HepG2 (cell line): ENCODE results near the gene MT1A. TPM values are rescaled to one million over a fixed set of nuclear protein-coding genes. Genes with fewer than 3 reads are reported as not detected.
A peak's percentile ranks its signal among the peaks of the same experiment; 100 is the strongest.

Experiments used
- AGO2 ChIP-seq: fragments of 200-400 bp; formaldehyde crosslinking; optimal IDR thresholded peaks from 2 replicates; pipeline ENCODE3; 2017; ENCODE audit warnings: mild to moderate bottlenecking, low read depth, low read length, moderate library complexity
- CBX1 ChIP-seq: IDR thresholded peaks from one replicate; pipeline ENCODE4 v1.6.1; 2016; ENCODE audit warnings: antibody characterized with exemption, low read depth
- DNMT3B ChIP-seq: conservative IDR thresholded peaks from 2 replicates; pipeline ENCODE4 v1.6.1; 2016; ENCODE audit warnings: missing biosample characterization, control low read depth
- FOSL1 ChIP-seq: sonication (generic); formaldehyde crosslinking; IDR thresholded peaks from 2 replicates; pipeline ENCODE4 v1.9.0; 2021; ENCODE audit warnings: missing genetic modification reagents, borderline replicate concordance
- FOXA3 ChIP-seq: IDR thresholded peaks from 2 replicates; pipeline ENCODE4 v1.6.1; 2016; ENCODE audit warnings: missing genetic modification reagents, missing compliant biosample characterization
- HDAC1 ChIP-seq: sonication (generic); formaldehyde crosslinking; IDR thresholded peaks from 2 replicates; pipeline ENCODE4 v1.5.1; 2020; ENCODE audit warnings: mild to moderate bottlenecking, missing genetic modification reagents
- ISL2 ChIP-seq: sonication (generic); formaldehyde crosslinking; IDR thresholded peaks from 2 replicates; pipeline ENCODE4 v1.5.0; 2020; ENCODE audit warnings: missing genetic modification reagents
- ISX ChIP-seq: sonication (generic); formaldehyde crosslinking; conservative IDR thresholded peaks from 2 replicates; pipeline ENCODE4 v1.5.0; 2020; ENCODE audit warnings: missing genetic modification reagents
- KDM5A ChIP-seq: fragments of 200-600 bp; sonication (generic); IDR thresholded peaks from 2 replicates; pipeline ENCODE4 v1.7.0; 2018; ENCODE audit warnings: antibody characterized with exemption, mild to moderate bottlenecking, low read length, borderline replicate concordance
- KLF6 ChIP-seq: IDR thresholded peaks from 2 replicates; pipeline ENCODE4 v1.8.0; 2016; ENCODE audit warnings: missing biosample characterization, missing genetic modification reagents
- MED8 ChIP-seq: sonication (generic); formaldehyde crosslinking; IDR thresholded peaks from 2 replicates; pipeline ENCODE4 v1.8.1; 2023; ENCODE audit warnings: mild to moderate bottlenecking, missing genetic modification reagents; ENCODE audit not compliant: insufficient replicate concordance
- NFE2 ChIP-seq: sonication (generic); formaldehyde crosslinking; IDR thresholded peaks from 2 replicates; pipeline ENCODE4 v1.4.0; 2020; ENCODE audit warnings: missing genetic modification reagents
- NFRKB ChIP-seq: fragments of 450-650 bp; IDR thresholded peaks from 2 replicates; pipeline ENCODE4 v1.6.1; 2017
- PTBP1 ChIP-seq: fragments of 200-400 bp; formaldehyde crosslinking; IDR thresholded peaks from 2 replicates; pipeline ENCODE4 v1.6.1; 2018; ENCODE audit warnings: low read length, low read depth; ENCODE audit not compliant: poor library complexity, severe bottlenecking
- RNF2 ChIP-seq: fragments of 450-650 bp; conservative IDR thresholded peaks from 2 replicates; pipeline ENCODE4 v1.6.1; 2016; ENCODE audit warnings: low read depth
- SMARCC2 ChIP-seq: fragments of 450-650 bp; IDR thresholded peaks from 2 replicates; pipeline ENCODE4 v1.6.1; 2017; ENCODE audit warnings: antibody characterized with exemption, mild to moderate bottlenecking
- SP5 ChIP-seq: IDR thresholded peaks from 2 replicates; pipeline ENCODE4 v1.6.1; 2016; ENCODE audit warnings: low read depth, borderline replicate concordance
- ZFP90 ChIP-seq: sonication (generic); formaldehyde crosslinking; IDR thresholded peaks from 2 replicates; pipeline ENCODE4 v1.8.0; 2022; ENCODE audit warnings: missing genetic modification reagents, mild to moderate bottlenecking, inconsistent platforms, borderline replicate concordance
- ZNF343 ChIP-seq: sonication (generic); formaldehyde crosslinking; IDR thresholded peaks from 2 replicates; pipeline ENCODE4 v1.4.0; 2020; ENCODE audit warnings: mild to moderate bottlenecking, missing genetic modification reagents
- ZNF777 ChIP-seq: sonication (generic); formaldehyde crosslinking; IDR thresholded peaks from 2 replicates; pipeline ENCODE4 v1.4.0; 2020; ENCODE audit warnings: missing genetic modification reagents
- polyA plus RNA-seq, 8 experiments: library from polyadenylated mRNA; depleted of rRNA in 3 of 8; stranded (reverse) in 7 of 8; unstranded in 1 of 8; fragments of >200 nt; fragmentation: Illumina TruSeq in 4 of 8; extraction: Trizol in 4 of 8; gene quantifications; 2 replicates each; pipeline versions ENCODE4 v1.2.1 to v1.2.3, GENCODE V29; 2011 to 2016; ENCODE audit warnings: low read depth in 4 of 8, missing spikeins in 1 of 8, mixed read lengths in 1 of 8; ENCODE audit not compliant: insufficient read depth in 1 of 8
- total RNA-seq, 5 experiments: library from RNA; depleted of rRNA; stranded (reverse); fragments of >200 nt; fragmentation: Illumina TruSeq; extraction: Trizol; gene quantifications; 2 replicates each; pipeline ENCODE4 v1.2.3, GENCODE V29; 2016; ENCODE audit warnings: low read depth in 1 of 5
- TF ChIP-seq, protein P1 (sequence below): sonication (generic); formaldehyde crosslinking; IDR thresholded peaks from 2 replicates; pipeline ENCODE4 v1.5.1; 2020; ENCODE audit warnings: mild to moderate bottlenecking, missing genetic modification reagents, moderate library complexity
- TF ChIP-seq, protein P2 (sequence below): sonication (generic); formaldehyde crosslinking; IDR thresholded peaks from 2 replicates; pipeline ENCODE4 v1.4.0; 2020; ENCODE audit warnings: mild to moderate bottlenecking, missing genetic modification reagents
- TF ChIP-seq, protein P3 (sequence below): sonication (generic); formaldehyde crosslinking; conservative IDR thresholded peaks from 2 replicates; pipeline ENCODE4 v1.8.0; 2022; ENCODE audit warnings: missing genetic modification reagents
- TF ChIP-seq, protein P4 (sequence below): sonication (generic); formaldehyde crosslinking; conservative IDR thresholded peaks from 2 replicates; pipeline ENCODE4 v1.8.0; 2022; ENCODE audit warnings: mild to moderate bottlenecking, moderate library complexity, missing genetic modification reagents
- TF ChIP-seq, protein P5 (sequence below): sonication (generic); formaldehyde crosslinking; IDR thresholded peaks from 2 replicates; pipeline ENCODE4 v1.8.0; 2022; ENCODE audit warnings: missing genetic modification reagents, mild to moderate bottlenecking, borderline replicate concordance

Gene MT1A
- total and polyA plus RNA-seq, 2 of the 13 experiments (the other 11 are each of a cell fraction or from before 2014, with no cell fraction given): 8.3 to 10.4 TPM

DNA sequence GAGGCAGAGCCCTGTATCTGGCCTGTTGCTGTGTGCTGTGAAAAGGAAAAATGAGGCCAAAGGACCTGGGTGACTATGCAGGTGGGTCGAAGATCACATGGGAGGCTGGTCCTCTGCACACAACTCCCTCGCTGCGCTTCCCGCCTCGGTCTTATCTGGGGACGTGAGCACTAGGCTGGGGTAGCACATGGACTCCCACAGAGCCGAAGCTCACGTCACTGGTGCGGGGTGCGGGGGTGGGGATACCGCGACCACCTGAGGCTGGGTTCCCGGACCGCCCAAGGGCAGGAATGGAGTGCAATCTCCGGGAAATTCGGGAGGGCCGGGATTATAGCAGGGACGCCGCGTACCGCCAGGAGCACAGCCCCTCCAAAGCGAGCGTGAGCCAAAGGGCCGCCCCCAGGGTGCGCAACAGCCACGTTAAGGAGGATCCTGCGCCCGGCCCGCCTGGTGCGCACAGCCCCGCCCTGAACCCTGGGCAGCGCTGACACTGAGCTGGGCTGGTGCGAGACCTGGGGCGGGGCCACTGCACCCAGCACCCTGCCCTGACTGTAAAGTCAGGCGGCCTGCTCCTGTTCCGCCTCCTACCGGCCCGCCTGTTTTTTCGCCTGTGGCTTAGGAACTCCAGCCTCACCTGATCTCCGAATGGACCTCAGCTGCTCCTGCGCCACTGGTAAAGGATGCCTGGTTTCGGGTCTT, 4.8 kb downstream of the MT1A start (continued):
- TF ChIP-seq ZNF777 (CRISPR knock-in tag): no peak
- no peak for TF ChIP-seq ISX (CRISPR knock-in tag)
- no peak for TF ChIP-seq NFRKB
- TF ChIP-seq DNMT3B (CRISPR knock-in tag): no peak
- TF ChIP-seq SP5 (CRISPR knock-in tag): peak; percentile 53; the same call in 1 of the 2 replicates
- TF ChIP-seq SMARCC2: no peak
- TF ChIP-seq, protein P1, sequence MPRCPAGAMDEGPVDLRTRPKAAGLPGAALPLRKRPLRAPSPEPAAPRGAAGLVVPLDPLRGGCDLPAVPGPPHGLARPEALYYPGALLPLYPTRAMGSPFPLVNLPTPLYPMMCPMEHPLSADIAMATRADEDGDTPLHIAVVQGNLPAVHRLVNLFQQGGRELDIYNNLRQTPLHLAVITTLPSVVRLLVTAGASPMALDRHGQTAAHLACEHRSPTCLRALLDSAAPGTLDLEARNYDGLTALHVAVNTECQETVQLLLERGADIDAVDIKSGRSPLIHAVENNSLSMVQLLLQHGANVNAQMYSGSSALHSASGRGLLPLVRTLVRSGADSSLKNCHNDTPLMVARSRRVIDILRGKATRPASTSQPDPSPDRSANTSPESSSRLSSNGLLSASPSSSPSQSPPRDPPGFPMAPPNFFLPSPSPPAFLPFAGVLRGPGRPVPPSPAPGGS (CRISPR knock-in tag): peak; percentile 78; the same call in 1 of the 2 replicates
- TF ChIP-seq HDAC1 (CRISPR knock-in tag): no peak
- TF ChIP-seq AGO2: no peak
- TF ChIP-seq NFE2 (CRISPR knock-in tag): no peak
- 0 out of 2 replicates have a peak, but pooled peaks have one; percentile 31 for TF ChIP-seq ZNF343 (CRISPR knock-in tag)
- TF ChIP-seq, protein P2, sequence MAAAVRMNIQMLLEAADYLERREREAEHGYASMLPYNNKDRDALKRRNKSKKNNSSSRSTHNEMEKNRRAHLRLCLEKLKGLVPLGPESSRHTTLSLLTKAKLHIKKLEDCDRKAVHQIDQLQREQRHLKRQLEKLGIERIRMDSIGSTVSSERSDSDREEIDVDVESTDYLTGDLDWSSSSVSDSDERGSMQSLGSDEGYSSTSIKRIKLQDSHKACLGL (CRISPR knock-in tag): peak; percentile 60
- no peak for TF ChIP-seq PTBP1
- no peak for TF ChIP-seq CBX1
- no peak for TF ChIP-seq ISL2 (CRISPR knock-in tag)
- no peak for TF ChIP-seq KLF6
- no peak for TF ChIP-seq ZFP90 (CRISPR knock-in tag)
- no peak for TF ChIP-seq RNF2
- TF ChIP-seq, protein P3, sequence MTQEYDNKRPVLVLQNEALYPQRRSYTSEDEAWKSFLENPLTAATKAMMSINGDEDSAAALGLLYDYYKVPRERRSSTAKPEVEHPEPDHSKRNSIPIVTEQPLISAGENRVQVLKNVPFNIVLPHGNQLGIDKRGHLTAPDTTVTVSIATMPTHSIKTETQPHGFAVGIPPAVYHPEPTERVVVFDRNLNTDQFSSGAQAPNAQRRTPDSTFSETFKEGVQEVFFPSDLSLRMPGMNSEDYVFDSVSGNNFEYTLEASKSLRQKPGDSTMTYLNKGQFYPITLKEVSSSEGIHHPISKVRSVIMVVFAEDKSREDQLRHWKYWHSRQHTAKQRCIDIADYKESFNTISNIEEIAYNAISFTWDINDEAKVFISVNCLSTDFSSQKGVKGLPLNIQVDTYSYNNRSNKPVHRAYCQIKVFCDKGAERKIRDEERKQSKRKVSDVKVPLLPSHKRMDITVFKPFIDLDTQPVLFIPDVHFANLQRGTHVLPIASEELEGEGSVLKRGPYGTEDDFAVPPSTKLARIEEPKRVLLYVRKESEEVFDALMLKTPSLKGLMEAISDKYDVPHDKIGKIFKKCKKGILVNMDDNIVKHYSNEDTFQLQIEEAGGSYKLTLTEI (CRISPR knock-in tag): no peak
- peak; percentile 36 for TF ChIP-seq MED8 (CRISPR knock-in tag)
- TF ChIP-seq KDM5A: no peak
- TF ChIP-seq, protein P4, sequence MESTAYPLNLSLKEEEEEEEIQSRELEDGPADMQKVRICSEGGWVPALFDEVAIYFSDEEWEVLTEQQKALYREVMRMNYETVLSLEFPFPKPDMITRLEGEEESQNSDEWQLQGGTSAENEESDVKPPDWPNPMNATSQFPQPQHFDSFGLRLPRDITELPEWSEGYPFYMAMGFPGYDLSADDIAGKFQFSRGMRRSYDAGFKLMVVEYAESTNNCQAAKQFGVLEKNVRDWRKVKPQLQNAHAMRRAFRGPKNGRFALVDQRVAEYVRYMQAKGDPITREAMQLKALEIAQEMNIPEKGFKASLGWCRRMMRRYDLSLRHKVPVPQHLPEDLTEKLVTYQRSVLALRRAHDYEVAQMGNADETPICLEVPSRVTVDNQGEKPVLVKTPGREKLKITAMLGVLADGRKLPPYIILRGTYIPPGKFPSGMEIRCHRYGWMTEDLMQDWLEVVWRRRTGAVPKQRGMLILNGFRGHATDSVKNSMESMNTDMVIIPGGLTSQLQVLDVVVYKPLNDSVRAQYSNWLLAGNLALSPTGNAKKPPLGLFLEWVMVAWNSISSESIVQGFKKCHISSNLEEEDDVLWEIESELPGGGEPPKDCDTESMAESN (CRISPR knock-in tag): 0 out of 2 replicates have a peak, but pooled peaks have one; percentile 54
- no peak for TF ChIP-seq FOXA3 (CRISPR knock-in tag)
- TF ChIP-seq, protein P5, sequence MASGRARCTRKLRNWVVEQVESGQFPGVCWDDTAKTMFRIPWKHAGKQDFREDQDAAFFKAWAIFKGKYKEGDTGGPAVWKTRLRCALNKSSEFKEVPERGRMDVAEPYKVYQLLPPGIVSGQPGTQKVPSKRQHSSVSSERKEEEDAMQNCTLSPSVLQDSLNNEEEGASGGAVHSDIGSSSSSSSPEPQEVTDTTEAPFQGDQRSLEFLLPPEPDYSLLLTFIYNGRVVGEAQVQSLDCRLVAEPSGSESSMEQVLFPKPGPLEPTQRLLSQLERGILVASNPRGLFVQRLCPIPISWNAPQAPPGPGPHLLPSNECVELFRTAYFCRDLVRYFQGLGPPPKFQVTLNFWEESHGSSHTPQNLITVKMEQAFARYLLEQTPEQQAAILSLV: no peak
- no peak for TF ChIP-seq FOSL1
